Midbrain (tissue), 1 donor: Measurements from ENCODE around the gene SAPCD1.

Source experiments
- DNase-seq: peaks from one replicate; lab custom pipeline; 2025; lab: John Stamatoyannopoulos, UW

SAPCD1 gene

GRCh38 chr6:31752739-31753319, 9.6 kb upstream of the SAPCD1 start:
- DNase-seq = no peak

GRCh38 chr6:31758281-31758680, 4.2 kb upstream of the SAPCD1 start:
- DNase-seq = no peak

- no peak for DNase-seq
Observed at GRCh38 chr6:31760790-31761189, 1.7 kb upstream of the SAPCD1 start.

- no peak for DNase-seq
Observed at GRCh38 chr6:31761343-31761742, 1.1 kb upstream of the SAPCD1 start.

GRCh38 chr6:31762878-31763618, 592 bp downstream of the SAPCD1 start:
- DNase-seq = no peak

- DNase-seq = peak; percentile 28
Observed at GRCh38 chr6:31763619-31763940, 1.1 kb downstream of the SAPCD1 start.

GRCh38 chr6:31764198-31764597, 1.7 kb downstream of the SAPCD1 start:
- DNase-seq = no peak

GRCh38 chr6:31765559-31765909, 3.1 kb downstream of the SAPCD1 start:
- DNase-seq = no peak

GRCh38 chr6:31765910-31766794, 3.7 kb downstream of the SAPCD1 start:
- no peak for DNase-seq

- no peak for DNase-seq
Observed at GRCh38 chr6:31767096-31767645, 4.7 kb downstream of the SAPCD1 start.

- peak; percentile 5 for DNase-seq
Observed at GRCh38 chr6:31768363-31769257, 6.2 kb downstream of the SAPCD1 start.

- DNase-seq = no peak
Observed at GRCh38 chr6:31769684-31770371, 7.4 kb downstream of the SAPCD1 start.

GRCh38 chr6:31770860-31771259, 8.4 kb downstream of the SAPCD1 start:
- no peak for DNase-seq

GRCh38 chr6:31771992-31772358, 9.5 kb downstream of the SAPCD1 start:
- DNase-seq = no peak

- no peak for DNase-seq
Observed at GRCh38 chr6:31775184-31775583, 12.7 kb downstream of the SAPCD1 start.

GRCh38 chr6:31775633-31776484, 13.4 kb downstream of the SAPCD1 start:
- DNase-seq = no peak

- DNase-seq = no peak
Observed at GRCh38 chr6:31776485-31776988, 14.1 kb downstream of the SAPCD1 start.

- no peak for DNase-seq
Observed at GRCh38 chr6:31776989-31777666, 14.7 kb downstream of the SAPCD1 start, which contains the start of gene VWA7. TSS of gene VWA7 (minus strand) at chr6:31777328. CDS start at chr6:31776779, 549 bp downstream.

- no peak for DNase-seq
Observed at GRCh38 chr6:31777667-31778050, 15.2 kb downstream of the SAPCD1 start.
